Esophagus squamous epithelium (tissue), 5 donors: Measurements from ENCODE around the gene HDDC3. TPM values are rescaled to one million over a fixed set of nuclear protein-coding genes. Genes with fewer than 3 reads are reported as not detected.

Experiments used
- DNase-seq: peaks from one replicate; lab custom pipeline; 2025; lab: John Stamatoyannopoulos, UW
- H3K27ac ChIP-seq, 4 donors: fragments of 200-600 bp; sonication (generic); one replicate each; pipeline ENCODE4 v1.5.1; 2016 to 2019; ENCODE audit warnings: mild to moderate bottlenecking in 1 of 4
- H3K27me3 ChIP-seq, 4 donors: fragments of 200-600 bp; sonication (generic); 1 replicate in 3 of 4; 2 replicates in 1 of 4; pipeline versions ENCODE4 v1.5.1 to v1.6.0; 2017 to 2021; ENCODE audit warnings: antibody characterized with exemption in 1 of 4
- H3K36me3 ChIP-seq, 3 donors: fragments of 200-600 bp; sonication (generic); one replicate each; pipeline ENCODE4 v1.5.1; 2016 to 2019
- H3K4me1 ChIP-seq, 3 donors: fragments of 200-600 bp; sonication (generic); one replicate each; pipeline ENCODE4 v1.5.1; 2017 to 2019
- H3K4me3 ChIP-seq, 4 donors: fragments of 200-600 bp; sonication (generic); 1 replicate in 3 of 4; 2 replicates in 1 of 4; pipeline ENCODE4 v1.5.1; 2016 to 2019; ENCODE audit warnings: mild to moderate bottlenecking in 2 of 4, moderate library complexity in 1 of 4
- H3K9me3 ChIP-seq, 3 donors: fragments of 200-600 bp; sonication (generic); one replicate each; pipeline ENCODE4 v1.5.1; 2016 to 2019
- POLR2A ChIP-seq, 4 donors: fragments of 450-650 bp; IDR thresholded peaks; one replicate each; pipeline ENCODE4 v1.6.1; 2017; ENCODE audit warnings: antibody characterized with exemption in 4 of 4, mild to moderate bottlenecking in 4 of 4, moderate library complexity in 3 of 4
- WGBS, 2 donors: methylation state at CpG; one replicate each; pipeline ENCODE4 v1.1.5; 2018; 5-methylcytosine and 5-hydroxymethylcytosine counted together
- intact Hi-C: fragments of 100-400 bp; cut with DNase I; formaldehyde crosslinking; loops from one replicate; pipeline ENCODE4 v1.15.0; 2022
- total RNA-seq, 4 donors: library from RNA; depleted of rRNA; stranded (reverse); fragments of >200 nt; gene quantifications; one replicate each; pipeline ENCODE4 v1.1.0, GENCODE V29; 2016
- TF ChIP-seq, protein P1 (sequence below), 6 experiments: fragments of 450-650 bp in 4 of 6; fragments of 200-600 bp in 2 of 6; sonication (generic) in 2 of 6; IDR thresholded peaks; one replicate each; pipeline ENCODE4 v1.5.1; 2016 to 2019; ENCODE audit warnings: antibody characterized with exemption in 6 of 6, mild to moderate bottlenecking in 4 of 6, moderate library complexity in 4 of 6
- donor health status: DM: yes; HTN: yes; CAD: no.

Gene HDDC3
- total RNA-seq, 4 donors from 2014 or later, result 5.8 to 13.7 (median 11.7) TPM

DNA sequence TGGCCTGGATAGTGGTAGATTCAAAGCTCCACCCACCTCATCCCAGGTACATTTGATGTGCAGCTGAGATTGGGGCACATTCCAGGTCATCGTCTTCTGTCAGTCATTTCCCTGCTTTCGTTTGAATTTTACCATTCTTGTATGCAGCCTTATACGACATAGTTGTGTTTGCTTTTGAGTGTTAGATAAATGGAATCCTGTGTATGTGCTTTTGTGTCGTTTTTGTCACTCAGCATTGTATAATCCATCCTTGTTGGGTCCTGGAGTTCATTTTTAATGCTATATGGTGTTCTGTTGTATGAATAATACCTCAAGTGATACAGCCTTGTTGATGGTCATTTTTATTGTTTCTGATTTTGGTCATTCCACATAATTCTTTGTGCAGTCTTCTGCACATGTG lies 29.7 kb upstream of the HDDC3 start:
- H3K27ac ChIP-seq, result no peak overlapping the region
- H3K4me3 ChIP-seq, result no peak overlapping the region
- no peaks in the 10 kb centered on the region for H3K27me3 ChIP-seq
- H3K4me1 ChIP-seq, result peaks cover 5 to 13% (median 8%) of the 10 kb centered on the region in 3 donors
- 69 to 83% methylated on average over 4 of the region's 4 CpGs for WGBS, 2 donors
- H3K9me3 ChIP-seq, result no peaks in the 10 kb centered on the region
- intact Hi-C loops, result loop anchor here (10.0 kb wide), 1 partner anchor 63 kb away; the partner anchor contains the start of gene VPS33B
- H3K36me3 ChIP-seq, result peaks cover 0 to 71% (median 3%) of the 10 kb centered on the region in 3 donors
- DNase-seq, result no peak
- no peak for TF ChIP-seq POLR2A (IDR thresholded peaks at IDR 0.05)
- TF ChIP-seq, protein P1, sequence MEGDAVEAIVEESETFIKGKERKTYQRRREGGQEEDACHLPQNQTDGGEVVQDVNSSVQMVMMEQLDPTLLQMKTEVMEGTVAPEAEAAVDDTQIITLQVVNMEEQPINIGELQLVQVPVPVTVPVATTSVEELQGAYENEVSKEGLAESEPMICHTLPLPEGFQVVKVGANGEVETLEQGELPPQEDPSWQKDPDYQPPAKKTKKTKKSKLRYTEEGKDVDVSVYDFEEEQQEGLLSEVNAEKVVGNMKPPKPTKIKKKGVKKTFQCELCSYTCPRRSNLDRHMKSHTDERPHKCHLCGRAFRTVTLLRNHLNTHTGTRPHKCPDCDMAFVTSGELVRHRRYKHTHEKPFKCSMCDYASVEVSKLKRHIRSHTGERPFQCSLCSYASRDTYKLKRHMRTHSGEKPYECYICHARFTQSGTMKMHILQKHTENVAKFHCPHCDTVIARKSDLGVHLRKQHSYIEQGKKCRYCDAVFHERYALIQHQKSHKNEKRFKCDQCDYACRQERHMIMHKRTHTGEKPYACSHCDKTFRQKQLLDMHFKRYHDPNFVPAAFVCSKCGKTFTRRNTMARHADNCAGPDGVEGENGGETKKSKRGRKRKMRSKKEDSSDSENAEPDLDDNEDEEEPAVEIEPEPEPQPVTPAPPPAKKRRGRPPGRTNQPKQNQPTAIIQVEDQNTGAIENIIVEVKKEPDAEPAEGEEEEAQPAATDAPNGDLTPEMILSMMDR (IDR thresholded peaks at IDR 0.05), result no peak

DNA sequence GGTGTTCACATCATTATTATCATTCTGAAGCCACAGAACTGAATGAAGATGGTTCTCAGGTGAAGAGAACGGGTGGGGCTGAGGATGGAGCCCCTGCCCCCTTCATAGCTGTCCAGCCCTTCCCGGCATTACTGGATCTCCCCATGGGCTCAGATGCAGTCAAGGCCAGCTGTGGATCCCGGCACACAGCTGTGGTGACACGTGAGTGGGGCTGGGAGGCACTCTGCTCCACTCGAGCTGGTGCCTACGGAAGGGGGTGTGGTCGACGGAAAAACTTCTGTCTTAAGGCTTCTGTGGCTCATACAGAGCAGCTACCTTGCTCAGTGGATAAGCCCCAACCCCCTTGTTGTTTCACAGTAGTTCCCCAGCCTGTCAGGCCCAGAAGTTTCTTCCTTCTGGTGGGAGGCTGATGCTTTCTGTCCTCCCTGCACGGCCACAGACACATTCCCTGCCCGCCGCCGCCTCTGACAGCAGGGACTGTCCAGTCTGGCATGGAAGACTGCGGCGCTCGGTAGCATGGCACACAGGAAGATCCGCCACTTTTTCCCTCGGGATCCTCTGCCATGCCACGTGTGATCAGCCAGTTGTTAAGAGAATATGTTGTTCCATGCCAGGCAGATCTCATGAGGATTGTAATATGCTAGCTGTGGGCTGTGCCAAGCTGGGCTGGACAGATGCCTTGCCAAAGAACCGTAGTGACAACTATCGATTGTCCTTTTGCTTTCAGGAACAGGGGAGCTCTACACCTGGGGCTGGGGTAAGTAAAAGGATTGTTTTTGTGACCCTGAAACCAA lies 28.1 kb upstream of the HDDC3 start:
- DNase-seq, result no peak
- Histone ChIP-seq H3K27me3 (no peaks in the 10 kb centered on the region), H3K9me3 (no peaks in the 10 kb centered on the region), H3K36me3 (peaks cover 0 to 55% (median 3%) of the 10 kb centered on the region in 3 donors), H3K27ac (peak overlapping the region in 3 of 4 donors; percentile 33 to 55 (median 37)), H3K4me3 (no peak overlapping the region), H3K4me1 (peaks cover 16 to 28% (median 18%) of the 10 kb centered on the region in 3 donors)
- 77 to 95% methylated on average over 4 of the region's 20 CpGs for WGBS, 2 donors
- intact Hi-C loops, result loop anchor here (10.0 kb wide), 1 partner anchor 64 kb away; the partner anchor contains the start of gene VPS33B
- TF ChIP-seq POLR2A (IDR thresholded peaks at IDR 0.05), result no peak
- TF ChIP-seq, protein P1 (IDR thresholded peaks at IDR 0.05), result no peak

DNA sequence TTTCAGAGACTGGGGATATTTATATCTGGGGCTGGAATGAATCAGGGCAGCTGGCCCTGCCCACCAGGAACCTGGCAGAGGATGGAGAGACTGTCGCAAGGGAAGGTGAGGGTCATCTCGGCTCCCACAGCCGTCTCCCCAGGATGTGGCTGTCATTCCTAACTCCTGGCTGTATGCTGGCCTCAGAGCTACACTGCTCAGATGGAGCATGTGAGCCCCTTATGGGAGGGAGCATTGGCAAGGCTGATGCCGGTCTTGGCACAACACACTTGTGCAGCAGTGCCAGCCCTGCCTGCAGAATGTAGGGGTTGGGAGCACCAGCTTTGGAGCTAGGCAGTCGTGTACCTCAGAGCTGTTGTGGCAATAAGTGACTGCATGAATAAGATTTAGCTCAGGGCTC lies 27.5 kb upstream of the HDDC3 start:
- intact Hi-C loops, result loop anchor here (10.0 kb wide), 1 partner anchor 65 kb away; the partner anchor contains the start of gene VPS33B
- H3K4me1 ChIP-seq, result peaks cover 19 to 33% (median 22%) of the 10 kb centered on the region in 3 donors
- no peak overlapping the region for H3K4me3 ChIP-seq
- no peaks in the 10 kb centered on the region for H3K27me3 ChIP-seq
- DNase-seq, result no peak
- no peak for TF ChIP-seq POLR2A (IDR thresholded peaks at IDR 0.05)
- WGBS, 2 donors, result 94% methylated on average over 5 of the region's 5 CpGs; no CpG with 5 or more reads in 1 of the 2 donors
- peaks cover 0 to 51% (median 3%) of the 10 kb centered on the region in 3 donors for H3K36me3 ChIP-seq
- H3K27ac ChIP-seq, result peak overlapping the region in 3 of 4 donors; percentile 26 to 43 (median 37)
- H3K9me3 ChIP-seq, result no peaks in the 10 kb centered on the region

DNA sequence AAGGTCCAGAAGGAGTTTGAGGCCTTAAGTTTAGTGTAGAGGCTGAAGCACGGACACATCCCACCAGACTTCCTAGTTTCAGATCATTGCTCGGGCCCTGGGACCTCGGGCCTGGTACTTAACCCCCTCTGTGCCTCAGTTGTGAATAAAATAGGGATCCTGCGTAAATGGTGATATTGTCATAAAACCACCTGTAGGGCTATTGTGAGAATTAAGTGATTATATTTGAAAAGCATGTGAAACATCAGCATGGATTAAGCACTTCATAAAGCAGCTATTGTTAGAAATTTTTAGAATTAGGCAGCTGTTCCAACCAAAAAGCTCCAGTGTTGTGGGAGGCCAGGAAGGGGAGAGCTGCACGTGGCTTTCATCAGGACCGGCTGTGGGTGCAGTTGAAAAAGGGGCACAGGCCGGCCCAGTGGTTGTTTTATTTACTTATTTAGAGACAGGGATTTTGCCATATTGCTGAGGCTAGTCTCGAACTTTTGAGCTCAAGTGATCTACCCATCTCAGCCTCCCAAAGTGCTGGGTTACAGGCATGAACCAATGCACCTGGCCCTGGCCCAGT lies 26.8 kb upstream of the HDDC3 start:
- Histone ChIP-seq H3K27me3 (no peaks in the 10 kb centered on the region), H3K4me3 (no peak overlapping the region), H3K9me3 (no peaks in the 10 kb centered on the region), H3K27ac (peak overlapping the region in 3 of 4 donors; percentile 26 to 43 (median 37)), H3K36me3 (peaks cover 0 to 48% (median 3%) of the 10 kb centered on the region in 3 donors), H3K4me1 (peaks cover 19 to 38% (median 22%) of the 10 kb centered on the region in 3 donors)
- intact Hi-C loops, result no loop called here
- no peak for TF ChIP-seq POLR2A (IDR thresholded peaks at IDR 0.05)
- TF ChIP-seq, protein P1 (IDR thresholded peaks at IDR 0.05), result no peak
- WGBS, 2 donors, result 68 to 79% methylated on average over 6 to 8 of the region's 8 CpGs
- DNase-seq, result no peak

DNA sequence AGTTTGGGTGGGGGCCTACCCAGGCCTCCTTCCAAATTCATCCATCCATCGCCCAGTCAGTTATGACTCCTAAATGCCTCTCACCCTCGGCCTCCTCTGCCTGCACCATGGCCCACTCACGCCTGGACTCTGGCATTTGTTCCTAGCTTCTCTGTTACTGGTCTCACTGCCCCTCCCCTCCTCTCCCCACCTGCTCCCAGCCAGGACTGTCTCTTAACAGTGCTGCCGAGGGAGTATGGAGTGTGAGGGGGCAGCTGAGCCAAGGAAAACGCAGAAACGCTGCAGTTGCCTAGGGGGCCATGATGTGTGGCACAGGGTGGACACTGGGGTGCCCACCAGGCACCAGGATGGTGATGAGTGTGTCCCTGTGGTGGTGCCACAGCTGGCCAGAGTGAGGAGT lies 25.4 kb upstream of the HDDC3 start:
- intact Hi-C loops, result no loop called here
- no peak for DNase-seq
- Histone ChIP-seq H3K4me1 (peaks cover 19 to 38% (median 22%) of the 10 kb centered on the region in 3 donors), H3K4me3 (peak overlapping the region in 3 of 4 donors; percentile 60 to 77 (median 71)), H3K9me3 (no peaks in the 10 kb centered on the region), H3K27me3 (no peaks in the 10 kb centered on the region), H3K27ac (peak overlapping the region in 1 of 4 donors; percentile 78), H3K36me3 (peaks cover 7 to 47% (median 10%) of the 10 kb centered on the region in 3 donors)
- TF ChIP-seq, protein P1 (IDR thresholded peaks at IDR 0.05), result no peak
- TF ChIP-seq POLR2A (IDR thresholded peaks at IDR 0.05), result no peak
- WGBS, 2 donors, result 63 to 89% methylated on average over 3 to 4 of the region's 6 CpGs
